ENCODE measurements around the gene CTBP2.

CTBP2 gene

DNA sequence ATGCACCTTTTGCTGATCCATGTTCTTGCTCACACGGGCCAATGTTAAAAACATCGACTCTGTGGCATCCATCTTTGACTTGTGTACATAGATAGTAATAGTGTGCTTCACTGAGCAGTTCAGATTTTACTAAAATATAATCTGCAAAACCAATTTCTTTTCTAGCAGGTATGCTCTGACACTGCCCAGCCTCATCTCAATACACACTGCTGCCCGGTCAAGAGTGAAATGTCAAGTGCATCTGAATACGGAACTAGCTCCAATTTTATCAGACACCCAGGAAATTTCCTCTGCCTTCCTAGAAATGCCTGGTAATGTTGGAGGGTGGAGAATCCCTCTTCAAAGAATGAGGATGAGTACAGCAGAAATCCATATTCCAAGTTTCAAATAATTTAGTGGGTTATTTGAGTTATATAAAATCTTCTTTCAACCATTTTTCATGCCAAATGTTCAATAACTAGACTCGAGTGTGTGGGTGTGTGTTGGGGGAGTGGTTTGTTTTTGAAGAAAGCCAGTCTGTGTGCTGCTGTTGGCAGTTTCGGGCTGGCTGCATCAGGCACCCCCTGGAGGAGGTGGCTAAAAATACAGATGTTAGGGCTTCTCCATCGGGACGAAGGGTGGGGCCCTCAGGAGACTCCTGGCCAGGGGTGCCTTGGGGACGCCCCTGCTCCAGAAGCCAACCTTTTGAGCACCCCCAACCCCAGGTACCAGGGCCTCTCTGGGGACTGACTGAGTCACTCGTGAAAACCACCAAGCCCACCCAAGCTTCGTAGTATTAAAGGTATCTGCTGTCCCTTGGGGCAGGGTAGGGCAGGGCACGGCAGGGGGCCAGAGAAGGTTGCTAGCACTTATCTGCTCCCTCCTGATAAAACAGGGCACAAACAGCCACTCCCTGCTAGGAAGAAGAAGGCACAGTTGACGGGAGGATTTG is 15.4 kb downstream of the CTBP2 start:
- no peak for FAIRE-seq

DNA sequence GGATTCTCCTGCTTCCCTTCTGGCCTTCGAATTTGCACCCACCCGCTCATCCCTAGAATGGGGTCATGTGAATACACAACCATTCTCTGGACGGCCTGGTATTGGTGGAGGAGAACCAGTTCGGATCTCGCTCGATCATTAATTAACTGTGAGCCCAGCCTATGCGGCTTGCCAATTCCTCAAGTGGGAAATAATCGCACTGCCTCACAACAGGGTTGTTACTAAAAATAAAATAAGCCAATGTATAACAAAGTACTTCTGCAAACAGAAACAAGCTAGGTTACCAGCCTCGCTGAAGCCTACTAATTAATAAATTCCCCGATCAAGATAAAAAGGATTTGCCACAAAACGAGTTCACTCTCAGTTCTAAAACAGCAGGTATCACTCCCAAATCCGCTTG is 16.2 kb downstream of the CTBP2 start:
- no peak for FAIRE-seq

DNA sequence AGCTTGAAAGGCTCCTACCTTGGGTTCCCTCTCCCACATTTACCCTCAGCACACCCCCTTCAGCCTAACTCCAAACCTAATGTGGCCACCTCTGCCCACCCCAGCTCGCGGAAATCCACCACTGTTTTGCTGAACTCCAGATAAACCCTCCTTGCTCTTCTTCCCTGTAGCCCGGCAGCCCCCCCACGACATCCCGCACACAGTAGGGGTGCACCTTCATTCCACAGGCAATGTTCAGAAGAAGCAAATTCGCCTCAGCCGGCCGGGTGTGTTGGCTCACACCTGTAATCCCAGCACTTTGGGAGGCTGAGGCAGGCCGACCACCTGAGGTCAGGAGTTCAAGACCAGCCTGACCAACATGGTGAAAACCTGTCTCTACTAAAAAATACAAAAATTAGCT is 17.4 kb downstream of the CTBP2 start:
- no peak for FAIRE-seq

DNA sequence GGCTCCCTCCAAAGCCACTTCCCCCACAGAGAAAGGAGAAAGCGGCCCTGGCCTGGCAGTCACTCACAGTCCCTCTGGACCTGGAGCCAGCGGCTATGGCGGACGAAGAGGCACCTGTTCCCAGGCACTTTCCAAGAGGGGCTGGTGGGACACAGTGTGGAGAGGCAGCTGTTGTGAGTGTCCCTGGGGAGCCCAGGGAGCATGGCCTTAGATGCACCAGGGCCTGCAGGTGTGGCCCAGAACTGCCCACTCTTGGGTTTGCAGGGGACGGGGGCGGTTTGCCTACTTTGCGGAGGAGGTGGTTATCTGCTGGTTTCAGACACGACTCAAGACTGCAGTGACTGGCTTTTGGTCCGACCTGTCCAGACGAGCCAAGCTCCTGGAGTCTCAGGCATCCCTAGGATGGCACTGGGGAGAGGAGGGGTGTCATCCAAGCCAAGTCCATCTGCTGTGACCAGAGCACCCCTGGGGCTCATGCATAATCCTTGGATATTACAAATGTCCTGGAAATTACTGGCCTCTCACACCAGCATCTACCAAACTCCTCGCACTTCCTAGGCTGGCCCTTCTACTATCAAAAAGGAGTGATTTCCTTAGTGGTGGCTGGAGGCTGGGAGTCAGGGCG is 18.4 kb downstream of the CTBP2 start:
- no peak for FAIRE-seq

DNA sequence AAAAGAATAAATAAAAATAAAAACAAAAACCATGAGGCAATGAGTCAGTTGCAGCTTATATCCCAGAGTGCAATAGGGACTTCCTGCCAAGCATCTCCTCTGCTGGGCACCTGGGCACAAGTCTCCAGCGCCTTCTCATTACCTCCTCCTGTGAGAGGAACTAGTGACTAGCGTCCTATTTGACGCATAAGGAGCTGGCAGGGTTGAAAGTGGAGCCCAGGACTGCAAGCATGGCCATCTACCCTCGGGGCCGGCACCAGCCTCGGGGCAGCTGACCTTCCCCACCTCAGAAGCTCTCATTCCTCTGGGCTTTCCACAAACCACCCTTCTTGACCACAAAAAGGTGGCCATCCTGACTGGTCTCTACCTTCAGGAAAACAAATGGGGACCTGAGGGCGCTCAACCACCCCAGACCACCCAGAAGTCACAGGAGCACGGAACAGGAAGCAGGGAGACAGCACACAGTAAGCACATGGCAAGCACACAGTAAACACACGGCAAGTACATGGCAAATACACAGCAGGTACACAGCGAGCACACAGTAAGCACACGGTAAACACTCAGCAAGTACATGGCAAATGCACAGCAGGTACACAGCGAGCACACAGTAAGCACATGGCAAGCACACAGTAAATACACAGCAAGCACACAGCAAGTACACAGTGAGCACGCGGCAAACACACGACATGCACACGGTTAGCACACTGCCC is 19.1 kb downstream of the CTBP2 start:
- no peak for FAIRE-seq

DNA sequence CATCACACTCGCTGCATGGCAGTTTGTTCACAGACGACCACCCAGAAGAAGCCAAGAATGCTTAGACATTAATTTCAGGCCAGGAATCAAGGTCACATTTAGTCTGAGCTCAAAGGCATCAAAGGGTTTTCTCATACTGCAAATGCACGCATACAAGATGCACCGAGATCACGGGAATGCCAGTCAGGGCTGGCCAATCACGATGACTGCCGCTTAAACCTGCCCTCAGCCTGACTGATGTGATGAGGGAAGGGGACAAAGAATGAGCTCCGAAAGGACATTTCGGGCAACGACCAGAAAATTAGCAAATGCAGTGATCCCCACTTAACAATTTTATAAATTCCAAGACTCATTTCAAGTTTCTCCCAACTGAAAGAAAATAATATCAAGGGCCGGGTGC is 20.2 kb downstream of the CTBP2 start:
- FAIRE-seq = no peak

DNA sequence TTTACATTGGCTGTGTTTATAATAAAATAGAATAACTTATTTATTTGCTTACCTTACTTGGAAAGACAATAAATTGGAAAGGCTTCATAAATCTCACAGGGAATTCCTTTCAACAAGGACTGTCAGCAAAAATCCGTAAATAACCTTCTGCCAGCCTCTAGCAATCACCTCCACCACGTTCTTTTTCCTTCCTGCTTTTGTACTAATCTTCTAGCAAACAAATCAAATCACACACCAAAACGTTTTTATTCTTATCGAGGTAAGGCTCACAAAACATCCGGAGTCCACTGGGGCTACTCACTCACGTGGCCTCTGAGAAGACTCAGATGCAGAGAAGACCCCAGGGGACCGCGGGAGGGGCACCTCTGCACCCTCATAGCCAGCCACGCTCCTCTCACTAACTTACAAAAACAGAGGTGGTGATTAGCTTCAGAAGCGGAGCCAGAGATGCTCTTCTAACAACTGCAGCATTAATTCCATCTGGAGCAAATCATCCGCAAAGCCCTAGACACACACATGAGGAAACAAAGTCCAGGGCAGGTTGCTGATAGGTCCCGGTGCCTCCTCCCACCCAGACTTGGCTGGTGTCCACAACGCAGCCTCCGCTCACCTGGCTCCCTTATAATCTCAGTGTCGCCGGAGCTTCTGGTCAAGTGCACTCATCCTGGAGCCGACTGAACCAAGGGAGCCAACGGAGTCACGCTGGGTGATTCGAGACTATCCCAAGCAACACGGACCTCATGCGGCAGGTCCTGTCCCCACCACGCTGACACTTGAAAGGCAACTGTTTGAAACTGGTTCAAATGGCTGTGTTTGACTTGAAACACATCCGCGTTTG is 22.5 kb downstream of the CTBP2 start:
- peak; percentile 98 for FAIRE-seq

DNA sequence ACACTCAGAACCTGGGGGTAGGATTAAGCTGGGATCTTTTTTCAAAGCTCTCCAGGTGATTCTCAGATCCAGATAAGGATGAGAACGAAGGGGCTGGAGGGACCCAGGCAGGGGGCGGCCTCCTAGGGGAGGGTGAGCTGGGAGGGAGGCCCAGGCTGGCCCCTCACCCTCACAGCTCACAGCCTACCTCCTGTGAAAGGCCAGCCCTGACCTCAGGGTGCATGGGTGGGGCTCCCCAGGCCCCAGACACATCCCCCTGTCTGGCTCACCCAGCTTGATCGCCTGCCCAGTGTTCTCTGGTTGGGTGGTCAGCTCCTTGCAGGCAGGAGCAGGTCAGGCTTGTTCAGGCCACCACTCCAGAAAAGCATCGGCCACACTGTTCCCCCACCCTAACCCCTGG is 24.3 kb downstream of the CTBP2 start:
- no peak for FAIRE-seq

DNA sequence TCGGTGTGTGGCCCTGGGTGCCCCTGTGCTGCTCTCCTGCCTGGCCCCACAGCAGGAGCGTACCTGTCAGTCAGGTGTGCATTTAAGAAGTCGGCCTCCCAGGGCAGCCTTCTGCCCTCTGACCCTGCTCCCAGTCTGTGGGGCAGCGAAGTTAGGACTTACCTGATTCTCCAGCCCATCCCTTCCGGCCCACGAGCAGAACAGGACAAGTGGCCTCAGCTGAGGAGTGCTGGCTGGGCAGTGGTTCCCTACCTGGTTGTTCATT is 24.7 kb downstream of the CTBP2 start:
- no peak for FAIRE-seq

DNA sequence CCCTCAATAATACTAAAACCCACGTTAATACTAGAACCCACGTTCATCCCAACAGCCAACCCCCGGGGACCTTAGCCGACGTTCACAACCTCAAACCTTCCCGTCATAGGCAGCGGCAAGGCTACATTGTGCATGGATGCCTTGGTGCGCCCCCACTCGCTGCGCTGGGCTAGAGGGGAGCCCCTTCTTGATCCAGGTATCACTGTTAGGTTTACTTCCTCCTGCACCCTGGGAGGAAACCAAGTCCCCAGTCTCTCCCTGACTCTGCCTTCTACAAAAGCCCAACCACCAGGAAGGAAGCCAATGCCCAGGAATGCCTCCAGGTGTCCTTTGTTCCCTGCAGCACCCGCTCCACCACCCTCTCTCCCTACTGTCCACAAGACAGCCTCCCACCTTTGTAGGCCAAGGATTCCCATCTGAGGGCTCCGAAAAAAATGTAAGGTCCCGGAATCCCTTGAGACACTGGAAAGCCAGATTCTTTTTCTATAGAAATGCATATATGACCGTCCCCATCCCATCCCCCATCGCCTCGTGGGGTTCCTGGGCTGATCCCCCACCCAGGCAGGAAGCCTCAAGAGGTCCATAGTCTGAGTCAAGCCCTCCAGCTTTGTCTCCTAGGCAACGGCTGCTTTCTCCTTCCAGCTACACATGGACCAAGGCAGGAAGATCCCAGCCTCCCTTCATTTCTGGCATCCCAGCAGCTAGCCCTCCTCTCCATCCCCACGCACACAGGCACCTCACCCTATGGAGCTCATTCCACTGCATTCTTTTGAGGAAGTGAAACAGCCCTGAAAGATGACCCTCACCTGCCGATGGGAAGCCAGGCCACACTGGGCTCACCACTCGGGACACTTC is 25.2 kb downstream of the CTBP2 start:
- no peak for FAIRE-seq

DNA sequence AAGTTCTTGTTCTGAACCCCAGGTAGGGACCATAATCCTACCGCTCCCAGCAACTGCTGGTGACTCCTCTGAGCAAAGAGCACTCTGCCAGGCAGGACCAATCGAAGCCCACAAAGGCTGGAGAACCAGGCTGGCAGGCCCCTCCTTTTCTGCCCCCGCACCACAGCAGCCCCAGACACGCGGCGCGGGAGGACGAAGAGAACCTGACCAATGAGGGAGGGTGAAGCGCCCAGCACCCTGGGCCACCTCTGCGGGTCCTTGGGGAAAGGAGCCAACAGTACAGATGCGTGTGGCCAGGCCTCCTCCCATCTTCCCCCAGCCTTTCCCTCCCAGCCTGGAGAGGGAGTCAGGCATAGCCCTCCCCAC is 25.9 kb downstream of the CTBP2 start:
- no peak for FAIRE-seq

DNA sequence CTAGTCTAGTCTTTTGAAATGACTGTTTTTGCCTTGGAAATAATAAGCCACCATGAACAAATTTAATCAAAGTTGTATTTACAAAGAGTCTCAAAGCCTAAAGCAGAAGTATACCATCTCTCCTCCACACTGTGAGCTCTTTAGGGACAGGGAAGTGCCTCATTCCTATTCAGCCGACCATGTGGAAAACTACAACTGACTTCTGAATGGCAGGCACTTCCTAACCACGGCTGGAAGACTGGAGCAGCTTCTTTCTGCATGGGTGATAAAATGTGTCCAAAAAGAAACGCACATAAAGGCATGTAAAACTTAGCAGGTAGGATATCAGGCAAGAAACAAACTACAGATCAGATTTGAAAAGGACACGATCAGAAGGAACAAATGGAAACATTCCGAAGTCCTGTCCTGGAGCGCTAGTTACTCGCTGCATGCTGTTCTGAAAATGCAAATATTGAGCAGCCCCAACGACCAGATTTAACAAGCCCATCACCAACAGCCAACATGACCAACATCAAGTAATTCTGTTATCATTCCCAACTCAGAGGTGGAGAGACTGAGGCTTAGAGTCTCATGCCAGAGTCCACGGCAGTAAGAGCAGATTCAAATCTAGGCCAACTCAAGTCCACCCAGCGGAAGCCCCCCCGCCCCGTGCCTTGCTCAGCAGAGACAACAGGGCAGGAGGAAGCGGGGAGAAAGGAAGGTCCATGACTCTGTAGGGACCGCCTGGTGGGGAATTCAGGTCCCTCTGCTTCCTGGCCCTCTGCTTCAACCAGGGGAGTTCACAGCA is 26.5 kb downstream of the CTBP2 start:
- no peak for FAIRE-seq

DNA sequence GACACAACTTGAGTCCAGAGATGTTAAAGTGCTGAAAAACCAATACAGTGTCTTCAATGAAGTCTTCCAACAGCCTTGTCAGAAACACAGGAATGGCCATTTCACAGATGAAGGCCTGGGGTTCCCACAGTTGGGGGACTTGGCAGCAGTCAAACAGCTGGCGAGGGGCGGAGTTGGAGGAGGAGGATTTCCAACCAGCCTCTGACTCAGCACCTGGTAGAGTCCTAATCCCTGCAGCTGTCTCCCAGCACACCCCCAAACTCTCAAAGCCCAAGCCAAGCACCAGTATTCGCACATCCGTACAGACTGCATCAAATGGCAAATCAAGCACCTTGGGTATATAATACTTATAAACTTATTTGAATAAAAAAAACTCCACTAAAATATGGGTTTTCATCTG is 28.0 kb downstream of the CTBP2 start:
- FAIRE-seq = no peak

DNA sequence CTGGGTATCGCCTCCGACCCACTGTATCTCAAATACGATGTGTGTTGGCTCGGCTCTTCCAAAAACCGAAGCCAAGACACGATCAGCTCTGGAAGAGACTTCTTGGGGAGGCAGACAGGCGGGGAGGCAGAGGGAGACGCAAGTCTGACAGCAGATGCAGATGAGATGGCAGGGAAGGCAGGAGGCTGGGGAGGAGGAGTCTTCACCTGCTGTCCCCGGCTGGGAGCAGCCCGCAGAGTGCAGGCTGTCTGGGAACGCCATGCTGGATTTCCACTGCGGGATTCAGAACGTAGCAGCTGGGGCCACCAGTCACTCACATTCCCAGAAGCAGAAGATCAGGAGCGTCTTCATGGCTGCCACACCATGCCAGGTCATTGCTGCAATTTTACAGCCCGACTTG is 29.4 kb downstream of the CTBP2 start:
- no peak for FAIRE-seq

DNA sequence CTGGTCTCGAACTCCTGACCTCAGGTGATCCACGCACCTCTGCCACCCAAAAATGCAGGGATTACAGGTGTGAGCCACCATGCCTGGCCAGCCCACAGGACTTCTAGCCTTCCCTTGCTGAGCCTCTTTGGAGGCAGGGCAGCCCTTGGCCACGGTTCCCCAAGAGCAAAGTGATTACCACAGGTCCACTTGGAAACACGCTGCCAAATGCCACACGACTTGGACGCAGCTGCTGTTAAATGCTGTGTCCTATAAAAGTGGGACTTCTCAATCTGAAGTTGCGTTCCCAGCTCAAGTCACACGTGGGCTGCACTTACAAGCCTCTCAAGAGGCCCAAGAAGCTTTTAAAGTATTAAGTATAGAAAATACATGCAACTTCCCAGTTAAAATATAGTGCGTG is 30.1 kb downstream of the CTBP2 start:
- FAIRE-seq = no peak

DNA sequence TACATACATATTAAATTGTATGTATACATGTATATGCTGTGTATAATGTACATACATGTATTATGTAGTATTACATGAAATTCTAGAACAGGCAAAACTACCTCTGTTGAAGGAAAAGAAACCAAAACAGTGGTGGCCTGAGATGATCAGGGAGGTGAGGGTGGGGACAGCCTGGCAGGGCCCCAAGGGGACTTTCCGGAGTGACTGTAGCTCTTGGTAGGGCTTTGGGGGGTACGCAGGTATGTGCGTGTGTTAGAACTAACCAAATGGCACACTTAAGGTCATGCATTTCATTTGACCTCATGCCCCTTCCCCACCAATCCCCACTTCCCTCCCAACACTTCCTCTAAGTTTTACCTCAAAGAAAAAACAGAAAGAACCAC is 31.3 kb downstream of the CTBP2 start:
- no peak for FAIRE-seq

DNA sequence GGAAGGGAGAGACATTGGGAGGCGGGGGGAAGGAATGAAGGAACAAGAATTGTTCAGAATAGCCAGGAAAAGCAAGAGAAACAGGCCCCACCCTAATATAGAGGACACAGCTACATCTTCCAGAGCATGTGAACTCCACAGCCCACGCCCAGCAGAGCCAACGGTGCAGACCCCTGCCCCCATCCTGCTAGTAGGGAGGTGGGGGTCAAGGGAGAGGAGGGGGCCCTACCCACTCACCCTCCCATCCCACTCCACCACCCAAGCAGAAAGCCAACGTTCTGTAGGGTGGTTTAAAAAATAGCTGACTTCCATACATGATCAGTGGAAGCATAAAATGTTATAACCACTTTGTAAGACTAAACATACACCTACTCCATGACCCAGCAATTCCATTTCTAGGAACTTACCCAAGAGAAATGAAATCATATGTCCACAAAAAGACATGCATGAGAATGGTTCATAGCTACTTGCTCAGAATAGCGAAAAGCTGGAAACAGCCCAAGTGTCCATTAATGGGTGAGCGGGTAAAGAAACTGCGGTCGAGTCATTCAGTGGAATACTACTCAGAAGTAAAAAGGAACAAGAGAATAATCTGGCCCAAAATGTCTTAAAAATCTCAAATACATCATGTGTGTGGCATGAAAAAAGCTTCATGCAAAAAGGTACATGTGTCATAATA is 31.8 kb downstream of the CTBP2 start:
- no peak for FAIRE-seq

DNA sequence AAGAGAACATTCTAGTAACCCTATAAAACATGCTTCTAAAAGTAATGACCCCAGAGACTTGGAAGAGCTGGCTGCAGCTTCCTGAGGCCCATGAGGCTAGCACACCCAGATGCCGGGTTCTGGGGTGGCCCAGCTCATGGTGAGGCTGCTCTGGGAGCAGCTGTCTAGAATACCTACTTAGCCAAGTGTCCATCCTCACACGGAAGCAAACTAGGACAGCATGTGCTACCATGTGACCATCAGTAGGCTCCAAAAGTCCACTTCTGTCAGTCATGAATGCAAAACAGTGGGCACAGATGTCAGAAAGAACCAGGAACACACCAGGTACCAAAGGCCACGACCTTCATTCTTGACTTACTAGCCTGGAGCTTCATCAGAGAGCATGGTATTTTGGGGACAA is 32.4 kb downstream of the CTBP2 start:
- no peak for FAIRE-seq

DNA sequence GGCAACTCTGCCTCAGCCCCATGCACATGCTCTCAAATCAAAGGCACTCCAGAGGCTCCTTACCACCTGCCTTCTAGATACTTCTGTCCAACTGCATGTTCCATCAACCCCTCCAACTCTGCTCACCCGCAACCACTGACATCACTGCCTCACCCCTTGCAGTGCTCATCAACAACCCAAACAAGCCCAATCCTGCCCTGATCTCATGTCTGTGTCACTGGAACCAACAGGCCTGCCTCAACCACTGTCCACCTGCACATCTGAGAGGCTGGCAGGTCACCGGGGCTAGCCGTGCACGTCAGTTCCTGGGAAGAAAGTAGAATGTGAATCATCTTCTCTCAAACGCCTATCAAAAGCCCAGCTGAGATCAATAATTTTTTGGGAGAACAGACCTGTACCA is 33.3 kb downstream of the CTBP2 start:
- FAIRE-seq = no peak

DNA sequence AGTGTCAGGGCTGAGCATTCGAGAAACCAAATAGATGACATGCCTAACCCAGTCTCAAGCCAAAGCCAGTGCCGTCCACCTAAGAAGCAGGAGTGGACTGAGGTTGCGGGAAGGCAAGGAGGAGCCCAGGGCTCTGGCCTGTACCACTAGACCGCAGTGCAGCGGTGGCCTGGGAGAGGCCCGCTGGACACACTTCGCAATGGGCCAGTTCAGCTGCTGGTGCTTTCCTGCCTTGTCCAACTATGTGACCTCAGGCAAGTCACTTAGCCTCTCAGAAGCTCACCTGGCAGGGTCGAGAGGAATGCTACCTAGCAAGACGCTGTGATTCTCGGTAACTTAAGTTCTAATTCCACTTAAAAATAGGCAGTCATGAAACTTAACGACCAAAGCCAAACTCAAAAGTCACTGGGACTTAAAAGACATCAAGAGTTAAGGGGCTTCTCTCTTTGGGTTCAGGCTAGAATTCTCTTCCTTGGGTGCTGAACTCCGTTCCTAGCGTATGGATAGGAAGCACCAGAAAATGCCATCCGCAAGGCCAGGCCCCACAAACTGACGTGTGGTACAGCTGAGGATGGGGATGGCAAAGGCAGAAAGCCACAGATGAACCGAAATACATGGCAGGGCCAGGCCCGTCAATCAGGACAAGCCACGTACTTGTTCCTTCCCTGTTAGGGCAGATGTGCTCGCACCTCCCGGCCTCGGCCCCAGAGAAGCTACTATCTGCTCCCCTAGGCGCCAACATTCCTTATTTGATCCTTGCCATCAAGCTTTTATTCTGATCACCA is 34.2 kb downstream of the CTBP2 start:
- FAIRE-seq = no peak

Data from islet of Langerhans (tissue), 1 donor.